Endothelial cell of umbilical vein (primary cell): ENCODE measurements around the gene SKI.

Experiments
- CTCF ChIP-seq, 2 donors: IDR thresholded peaks; 1 replicate in 1 of 2; 2 replicates in 1 of 2; pipeline ENCODE4 v1.5.1; 2011; ENCODE audit warnings: low read length in 2 of 2, mild to moderate bottlenecking in 2 of 2, moderate library complexity in 2 of 2, control low read depth in 1 of 2, inconsistent platforms in 1 of 2, low read depth in 1 of 2; ENCODE audit not compliant: insufficient read depth in 1 of 2; ENCODE audit errors: extremely low read depth in 1 of 2
- EZH2 ChIP-seq: IDR thresholded peaks from 2 replicates; pipeline ENCODE4 v1.6.1; 2012; ENCODE audit warnings: borderline replicate concordance, low read depth, mild to moderate bottlenecking, moderate library complexity, low read length, inconsistent platforms; ENCODE audit not compliant: severe bottlenecking
- FOS ChIP-seq: IDR thresholded peaks from 2 replicates; pipeline ENCODE4 v1.6.1; 2011; ENCODE audit warnings: mild to moderate bottlenecking, low read length, moderate library complexity, borderline replicate concordance; ENCODE audit not compliant: insufficient read depth
- MAX ChIP-seq: IDR thresholded peaks from 2 replicates; pipeline ENCODE4 v1.6.1; 2011; ENCODE audit not compliant: insufficient read depth, insufficient read length
- MYC ChIP-seq: IDR thresholded peaks from one replicate; pipeline ENCODE4 v1.6.1; 2011; ENCODE audit warnings: mild to moderate bottlenecking, low read depth, low read length
- POLR2A ChIP-seq: IDR thresholded peaks from 2 replicates; pipeline ENCODE4 v1.6.1; 2012; ENCODE audit warnings: low read depth, mild to moderate bottlenecking, control low read depth, low read length
- POLR2AphosphoS5 ChIP-seq: IDR thresholded peaks from 2 replicates; pipeline ENCODE4 v1.6.1; 2012; ENCODE audit warnings: low read depth, mild to moderate bottlenecking, control low read depth, low read length, moderate library complexity; ENCODE audit not compliant: insufficient read depth

GRCh38 chr1:2268285-2269056 is 40.4 kb downstream of the SKI start:
- TF ChIP-seq POLR2A, result no peak
- no peak for TF ChIP-seq CTCF (IDR thresholded peaks at IDR 0.05; ENCODE audit: extremely low read depth in 1 of 2, insufficient read depth in 1 of 2, low read depth in 1 of 2, low read length in 2 of 2)
- TF ChIP-seq POLR2AphosphoS5, result no peak
- TF ChIP-seq EZH2, result no peak
- TF ChIP-seq FOS, result no peak
- TF ChIP-seq MYC, result no peak
- no peak for TF ChIP-seq MAX
